GM23338 (cell line): ENCODE data around the gene RNF43. TPM values are rescaled to one million over a fixed set of nuclear protein-coding genes. Genes with fewer than 3 reads are reported as not detected.

Source experiments
- ATAC-seq: fragments of 200-7000 bp; cut with Tn5 transposase; 3 replicates; pipeline ENCODE4 v1.9.1; 2020
- DNase-seq: peaks from one replicate; pipeline ENCODE4 v3.0.0-alpha.2; 2015; ENCODE audit warnings: low spot score
- H2AFZ ChIP-seq: fragments of 200-600 bp; sonication (generic); 2 replicates; pipeline ENCODE4 v1.8.0; 2016; ENCODE audit warnings: antibody characterized with exemption, mild to moderate bottlenecking, moderate library complexity
- H3F3A ChIP-seq: fragments of 200-600 bp; sonication (generic); replicated peaks from 2 replicates; pipeline ENCODE4 v1.8.0; 2017; ENCODE audit warnings: antibody characterized with exemption, mixed run types, low read depth
- H3K27ac ChIP-seq: fragments of 200-600 bp; sonication (generic); 2 replicates; pipeline ENCODE4 v1.6.1; 2016; ENCODE audit warnings: low read depth
- H3K27me3 ChIP-seq: fragments of 200-600 bp; sonication (generic); 2 replicates; pipeline ENCODE4 v1.8.0; 2016; ENCODE audit warnings: mild to moderate bottlenecking, mixed run types, moderate library complexity; ENCODE audit not compliant: insufficient read depth
- H3K36me3 ChIP-seq: fragments of 200-600 bp; sonication (generic); 2 replicates; pipeline ENCODE4 v1.8.0; 2016; ENCODE audit warnings: mild to moderate bottlenecking; ENCODE audit not compliant: insufficient read depth
- H3K4me1 ChIP-seq: fragments of 200-600 bp; sonication (generic); 2 replicates; pipeline ENCODE4 v1.8.0; 2016; ENCODE audit warnings: mild to moderate bottlenecking, moderate library complexity; ENCODE audit not compliant: insufficient read depth
- H3K4me2 ChIP-seq: fragments of 200-600 bp; sonication (generic); 2 replicates; pipeline ENCODE4 v1.7.1; 2017; ENCODE audit warnings: mixed run types
- H3K4me3 ChIP-seq: fragments of 200-600 bp; sonication (generic); 2 replicates; pipeline ENCODE4 v1.6.1; 2016; ENCODE audit warnings: mixed run types
- H3K79me2 ChIP-seq: fragments of 200-600 bp; sonication (generic); replicated peaks from 2 replicates; pipeline ENCODE4 v1.8.0; 2017; ENCODE audit warnings: mild to moderate bottlenecking; ENCODE audit not compliant: insufficient read depth
- H3K9me2 ChIP-seq: fragments of 200-600 bp; sonication (generic); 2 replicates; pipeline ENCODE4 v1.8.0; 2017; ENCODE audit not compliant: insufficient read depth
- H4K20me1 ChIP-seq: fragments of 200-600 bp; sonication (generic); replicated peaks from 2 replicates; pipeline ENCODE4 v1.8.0; 2017; ENCODE audit warnings: mild to moderate bottlenecking; ENCODE audit not compliant: insufficient read depth
- H3K27ac Mint-ChIP-seq: 2 replicates; pipeline ENCODE4 v1.8.0; 2020; ENCODE audit warnings: inconsistent platforms, mild to moderate bottlenecking, moderate library complexity, mixed read lengths
- H3K27me3 Mint-ChIP-seq: 3 replicates; pipeline ENCODE4 v1.8.0; 2022; ENCODE audit warnings: low read depth, mild to moderate bottlenecking, moderate library complexity, mixed read lengths, inconsistent platforms; ENCODE audit not compliant: insufficient read depth, poor library complexity
- H3K36me3 Mint-ChIP-seq: 3 replicates; pipeline ENCODE4 v1.8.0; 2021; ENCODE audit warnings: low read depth, mild to moderate bottlenecking, inconsistent platforms, moderate library complexity, mixed read lengths
- H3K4me1 Mint-ChIP-seq: 3 replicates; pipeline ENCODE4 v1.8.0; 2020; ENCODE audit warnings: mild to moderate bottlenecking, inconsistent platforms, mixed read lengths
- H3K4me3 Mint-ChIP-seq: 3 replicates; pipeline ENCODE4 v1.8.0; 2021; ENCODE audit warnings: moderate library complexity, mild to moderate bottlenecking, inconsistent platforms, mixed read lengths
- H3K9me3 Mint-ChIP-seq: 3 replicates; pipeline ENCODE4 v1.8.0; 2020; ENCODE audit warnings: moderate library complexity, mild to moderate bottlenecking, inconsistent platforms, mixed read lengths
- CREB1 ChIP-seq: fragments of 250-450 bp; sonication (Bioruptor Pico); IDR thresholded peaks from 2 replicates; pipeline ENCODE4 v1.5.0; 2020; ENCODE audit warnings: low read depth, mild to moderate bottlenecking, moderate library complexity
- CTCF ChIP-seq, 2 experiments: fragments of 200-600 bp in 1 of 2; sonication (generic) in 1 of 2; conservative IDR thresholded peaks; 2 replicates each; pipeline versions ENCODE4 v1.5.1 to v1.6.1; 2016 to 2017; ENCODE audit warnings: antibody characterized with exemption in 2 of 2, low read depth in 2 of 2, mild to moderate bottlenecking in 2 of 2, moderate library complexity in 1 of 2
- ETS1 ChIP-seq: IDR thresholded peaks from 2 replicates; pipeline ENCODE4 v1.6.1; 2016; ENCODE audit warnings: antibody characterized with exemption
- EZH2 ChIP-seq: fragments of 200-600 bp; sonication (generic); IDR thresholded peaks from one replicate; pipeline ENCODE4 v1.8.0; 2017; ENCODE audit warnings: antibody characterized with exemption, mild to moderate bottlenecking, low read depth; ENCODE audit not compliant: unreplicated experiment
- EZH2phosphoT487 ChIP-seq: fragments of 200-600 bp; sonication (generic); IDR thresholded peaks from one replicate; pipeline ENCODE4 v1.8.1; 2018; ENCODE audit warnings: antibody characterized with exemption; ENCODE audit not compliant: unreplicated experiment
- NANOG ChIP-seq: IDR thresholded peaks from 2 replicates; pipeline ENCODE4 v1.6.1; 2016; ENCODE audit warnings: antibody characterized with exemption, borderline replicate concordance
- POLR2AphosphoS5 ChIP-seq: IDR thresholded peaks from 2 replicates; pipeline ENCODE4 v1.6.1; 2016; ENCODE audit warnings: antibody characterized with exemption, low read depth
- REST ChIP-seq: IDR thresholded peaks from one replicate; pipeline ENCODE4 v1.6.1; 2018; ENCODE audit warnings: antibody characterized with exemption; ENCODE audit not compliant: unreplicated experiment
- STAT1 ChIP-seq: IDR thresholded peaks from one replicate; pipeline ENCODE4 v1.6.1; 2016; ENCODE audit warnings: antibody characterized with exemption; ENCODE audit not compliant: unreplicated experiment
- ZNF114 ChIP-seq: fragments of 250-450 bp; sonication (Bioruptor Pico); IDR thresholded peaks from 2 replicates; pipeline ENCODE4 v1.5.0; 2020; ENCODE audit warnings: mild to moderate bottlenecking, moderate library complexity
- ZNF331 ChIP-seq: fragments of 250-450 bp; sonication (Bioruptor Pico); IDR thresholded peaks from 2 replicates; pipeline ENCODE4 v1.5.0; 2020; ENCODE audit warnings: low read depth, mild to moderate bottlenecking, moderate library complexity
- ZNF462 ChIP-seq: fragments of 250-450 bp; sonication (Bioruptor Pico); IDR thresholded peaks from 2 replicates; pipeline ENCODE4 v1.5.0; 2020; ENCODE audit warnings: mild to moderate bottlenecking, moderate library complexity
- polyA plus RNA-seq: library from polyadenylated mRNA; unstranded; fragments of >200 nt; fragmentation: Nextera tagmentation; extraction: Ambion mirVana; gene quantifications from 2 replicates; pipeline ENCODE4 v1.2.1, GENCODE V29; 2016
- total RNA-seq: library from RNA; depleted of rRNA; stranded (reverse); fragments of >200 nt; shearing (Covaris generic); gene quantifications from 2 replicates; pipeline ENCODE4 v1.2.3, GENCODE V29; 2014

RNF43 gene
- total and polyA plus RNA-seq, 2 experiments from 2014 or later, result 0.58 to 2.2 TPM

- no peak for TF ChIP-seq REST
- TF ChIP-seq CTCF (conservative IDR thresholded peaks at IDR 0.05; ENCODE audit: low read depth in 2 of 2), result no peak
- TF ChIP-seq ZNF331, result no peak
- TF ChIP-seq ETS1, result no peak
- TF ChIP-seq EZH2phosphoT487, result no peak
- TF ChIP-seq NANOG, result no peak
Observed at GRCh38 chr17:58387834-58388233, 29.5 kb downstream of the RNF43 start (continued).

- Histone ChIP-seq H3K27ac (no peak overlapping the region), H3K27me3 (peaks cover 2% of the 10 kb centered on the region; the same call in 1 of the 2 replicates), H3K79me2 (no peaks in the 10 kb centered on the region), H4K20me1 (no peaks in the 10 kb centered on the region), H3K4me3 (no peak overlapping the region), H3K4me2 (no peak overlapping the region), H3K9me2 (no peaks in the 10 kb centered on the region; the same call in 1 of the 2 replicates), H3F3A (no peaks in the 10 kb centered on the region), H2AFZ (no peak overlapping the region), H3K36me3 (no peaks in the 10 kb centered on the region), H3K4me1 (peaks cover 19% of the 10 kb centered on the region)
- peaks cover 34% of the 10 kb centered on the region for H3K4me1 Mint-ChIP-seq
- no peak for DNase-seq
- ATAC-seq, result no peak
- no peak overlapping the region for H3K4me3 Mint-ChIP-seq
- H3K36me3 Mint-ChIP-seq, result no peaks in the 10 kb centered on the region
- no peaks in the 10 kb centered on the region for H3K9me3 Mint-ChIP-seq
- H3K27ac Mint-ChIP-seq, result no peak overlapping the region
- H3K27me3 Mint-ChIP-seq, result peaks cover 2% of the 10 kb centered on the region
- TF ChIP-seq NANOG (no peak), ZNF331 (no peak), EZH2 (no peak), STAT1 (no peak), POLR2AphosphoS5 (no peak), ETS1 (no peak), EZH2phosphoT487 (no peak), ZNF462 (CRISPR knock-in tag) (no peak), CREB1 (no peak), ZNF114 (CRISPR knock-in tag) (no peak)
Observed at GRCh38 chr17:58386708-58387107, 30.6 kb downstream of the RNF43 start.
